ENCODE data around the gene PI4K2B.

The PI4K2B gene

GRCh38 chr4:25258980-25259578, 25.2 kb downstream of the PI4K2B start:
- no peaks in the 10 kb centered on the region for H3K4me1 ChIP-seq (ENCODE audit: control insufficient read depth, insufficient read depth, low read length, poor library complexity, severe bottlenecking)
- H3K9me3 ChIP-seq (ENCODE audit: control insufficient read depth, low read length), result no peaks in the 10 kb centered on the region
- DNase-seq, result no peak
- no peaks in the 10 kb centered on the region for H3K27me3 ChIP-seq (replicated peaks; ENCODE audit: control insufficient read depth, insufficient read depth, low read length, poor library complexity, severe bottlenecking)
- H3K27ac ChIP-seq (ENCODE audit: insufficient read depth, low read length, poor library complexity, severe bottlenecking), result no peak overlapping the region
- peaks cover 38% of the 10 kb centered on the region for H3K36me3 ChIP-seq (ENCODE audit: control insufficient read depth, insufficient read depth, low read length)
- no peak overlapping the region for H3K4me3 ChIP-seq (ENCODE audit: insufficient read depth, low read depth, low read length, poor library complexity, severe bottlenecking)

GRCh38 chr4:25271866-25272265, 38.0 kb downstream of the PI4K2B start:
- no peaks in the 10 kb centered on the region for H3K4me1 ChIP-seq (ENCODE audit: control insufficient read depth, insufficient read depth, low read length, poor library complexity, severe bottlenecking)
- no peak for DNase-seq
- no peaks in the 10 kb centered on the region for H3K27me3 ChIP-seq (replicated peaks; ENCODE audit: control insufficient read depth, insufficient read depth, low read length, poor library complexity, severe bottlenecking)
- H3K9me3 ChIP-seq (ENCODE audit: control insufficient read depth, low read length), result no peaks in the 10 kb centered on the region
- H3K4me3 ChIP-seq (ENCODE audit: insufficient read depth, low read depth, low read length, poor library complexity, severe bottlenecking), result no peak overlapping the region
- H3K36me3 ChIP-seq (ENCODE audit: control insufficient read depth, insufficient read depth, low read length), result peaks cover 23% of the 10 kb centered on the region
- no peak overlapping the region for H3K27ac ChIP-seq (ENCODE audit: insufficient read depth, low read length, poor library complexity, severe bottlenecking)

DNA sequence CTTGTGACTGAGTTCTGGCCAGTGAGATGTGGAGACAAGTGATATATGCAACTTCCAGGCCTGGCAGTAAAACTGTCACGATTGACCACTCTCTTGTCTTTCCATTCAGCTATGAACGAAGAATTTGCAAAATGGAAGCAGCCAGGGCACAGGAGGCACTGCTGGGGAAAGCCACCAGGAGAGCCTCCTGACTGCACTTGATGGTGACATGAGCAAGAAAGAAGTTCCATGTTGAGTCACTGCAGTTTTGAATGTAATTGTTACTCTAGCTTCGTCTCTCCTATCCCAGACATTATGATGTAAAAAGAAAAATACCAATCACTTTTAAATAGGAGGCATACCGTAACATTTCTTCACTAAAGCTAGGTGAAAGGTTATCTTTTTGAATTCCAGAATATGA, 46.4 kb downstream of the PI4K2B start:
- no peaks in the 10 kb centered on the region for H3K9me3 ChIP-seq (ENCODE audit: control insufficient read depth, low read length)
- DNase-seq, result no peak
- H3K36me3 ChIP-seq (ENCODE audit: control insufficient read depth, insufficient read depth, low read length), result peaks cover 4% of the 10 kb centered on the region
- H3K27ac ChIP-seq (ENCODE audit: insufficient read depth, low read length, poor library complexity, severe bottlenecking), result no peak overlapping the region
- no peaks in the 10 kb centered on the region for H3K4me1 ChIP-seq (ENCODE audit: control insufficient read depth, insufficient read depth, low read length, poor library complexity, severe bottlenecking)
- no peaks in the 10 kb centered on the region for H3K27me3 ChIP-seq (replicated peaks; ENCODE audit: control insufficient read depth, insufficient read depth, low read length, poor library complexity, severe bottlenecking)
- no peak overlapping the region for H3K4me3 ChIP-seq (ENCODE audit: insufficient read depth, low read depth, low read length, poor library complexity, severe bottlenecking)

DNA sequence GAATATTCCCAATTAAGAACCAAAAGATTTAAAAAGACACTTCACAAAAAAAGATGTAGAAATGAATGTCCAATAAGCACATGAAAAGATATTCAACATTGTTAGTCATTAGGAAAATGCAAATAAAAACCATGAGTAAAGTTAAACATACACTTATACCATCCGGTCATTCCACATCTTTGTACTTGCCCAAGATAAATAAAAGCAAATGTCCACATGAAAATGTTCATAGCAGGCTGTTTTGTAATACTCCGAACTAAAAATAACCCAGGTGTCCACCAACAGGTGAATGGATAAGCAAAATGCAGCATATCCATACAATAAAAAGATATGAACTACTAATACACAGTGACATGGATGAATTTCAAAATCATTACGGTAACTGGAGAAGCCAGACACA, 50.1 kb downstream of the PI4K2B start:
- H3K4me3 ChIP-seq (ENCODE audit: insufficient read depth, low read depth, low read length, poor library complexity, severe bottlenecking), result no peak overlapping the region
- no peaks in the 10 kb centered on the region for H3K9me3 ChIP-seq (ENCODE audit: control insufficient read depth, low read length)
- no peak overlapping the region for H3K27ac ChIP-seq (ENCODE audit: insufficient read depth, low read length, poor library complexity, severe bottlenecking)
- no peaks in the 10 kb centered on the region for H3K4me1 ChIP-seq (ENCODE audit: control insufficient read depth, insufficient read depth, low read length, poor library complexity, severe bottlenecking)
- DNase-seq, result no peak
- no peaks in the 10 kb centered on the region for H3K27me3 ChIP-seq (replicated peaks; ENCODE audit: control insufficient read depth, insufficient read depth, low read length, poor library complexity, severe bottlenecking)
- peaks cover 4% of the 10 kb centered on the region for H3K36me3 ChIP-seq (ENCODE audit: control insufficient read depth, insufficient read depth, low read length)

DNA sequence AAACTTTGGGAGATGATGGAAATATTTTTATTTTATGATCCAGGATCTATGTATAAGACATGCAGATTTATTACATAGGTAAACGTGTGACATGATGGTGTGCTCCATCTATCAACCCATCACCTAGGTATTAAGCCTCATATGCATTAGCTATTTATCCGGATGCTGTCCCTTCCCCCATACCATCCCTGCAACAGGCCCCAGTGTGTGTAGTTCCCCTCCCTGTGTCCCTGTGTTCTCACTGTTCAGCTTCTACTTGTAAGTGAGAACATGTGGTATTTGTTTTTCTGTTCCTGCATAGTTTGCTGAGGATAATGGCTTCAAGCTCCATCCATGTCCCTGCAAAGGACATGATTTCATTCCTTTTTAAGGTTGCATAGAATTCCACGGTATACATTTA, 50.6 kb downstream of the PI4K2B start:
- H3K27ac ChIP-seq (ENCODE audit: insufficient read depth, low read length, poor library complexity, severe bottlenecking), result no peak overlapping the region
- no peaks in the 10 kb centered on the region for H3K27me3 ChIP-seq (replicated peaks; ENCODE audit: control insufficient read depth, insufficient read depth, low read length, poor library complexity, severe bottlenecking)
- no peaks in the 10 kb centered on the region for H3K9me3 ChIP-seq (ENCODE audit: control insufficient read depth, low read length)
- peaks cover 4% of the 10 kb centered on the region for H3K36me3 ChIP-seq (ENCODE audit: control insufficient read depth, insufficient read depth, low read length)
- no peak overlapping the region for H3K4me3 ChIP-seq (ENCODE audit: insufficient read depth, low read depth, low read length, poor library complexity, severe bottlenecking)
- no peaks in the 10 kb centered on the region for H3K4me1 ChIP-seq (ENCODE audit: control insufficient read depth, insufficient read depth, low read length, poor library complexity, severe bottlenecking)
- no peak for DNase-seq

DNA sequence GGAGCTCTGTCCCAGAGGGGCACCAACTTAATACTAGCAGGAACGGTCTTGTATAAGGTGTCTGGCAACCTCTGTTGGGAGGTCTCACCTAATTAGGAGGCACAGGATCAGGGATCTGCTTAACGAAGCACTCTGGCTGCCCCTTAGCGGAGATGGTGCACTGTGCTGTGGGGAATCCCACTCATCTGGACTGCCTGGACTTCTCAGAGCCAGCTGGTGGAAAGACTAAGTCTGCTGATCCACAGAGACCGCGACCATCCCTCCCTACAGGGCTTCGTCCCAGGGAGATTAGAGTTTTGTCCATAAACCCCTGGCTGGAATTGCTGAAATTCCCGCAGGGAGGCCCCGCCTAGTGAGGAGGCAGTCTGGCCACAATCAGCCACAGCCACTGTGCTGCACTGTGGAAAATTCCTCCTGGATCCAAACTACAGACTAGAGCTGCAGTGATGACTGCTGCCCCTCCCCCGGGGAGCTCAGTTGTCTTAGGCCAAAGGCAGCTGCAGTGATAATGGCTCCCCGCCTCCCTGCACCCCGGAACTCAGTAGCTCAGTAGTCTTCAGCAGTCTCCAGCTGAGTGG, 56.7 kb downstream of the PI4K2B start:
- Histone ChIP-seq H3K27me3 (replicated peaks; ENCODE audit: control insufficient read depth, insufficient read depth, low read length, poor library complexity, severe bottlenecking) (no peaks in the 10 kb centered on the region), H3K36me3 (ENCODE audit: control insufficient read depth, insufficient read depth, low read length) (no peaks in the 10 kb centered on the region), H3K4me3 (ENCODE audit: insufficient read depth, low read depth, low read length, poor library complexity, severe bottlenecking) (no peak overlapping the region), H3K27ac (ENCODE audit: insufficient read depth, low read length, poor library complexity, severe bottlenecking) (no peak overlapping the region), H3K4me1 (ENCODE audit: control insufficient read depth, insufficient read depth, low read length, poor library complexity, severe bottlenecking) (no peaks in the 10 kb centered on the region), H3K9me3 (ENCODE audit: control insufficient read depth, low read length) (no peaks in the 10 kb centered on the region)
- no peak for DNase-seq

GRCh38 chr4:25291158-25291733, 57.4 kb downstream of the PI4K2B start:
- no peaks in the 10 kb centered on the region for H3K36me3 ChIP-seq (ENCODE audit: control insufficient read depth, insufficient read depth, low read length)
- H3K27me3 ChIP-seq (replicated peaks; ENCODE audit: control insufficient read depth, insufficient read depth, low read length, poor library complexity, severe bottlenecking), result no peaks in the 10 kb centered on the region
- no peak overlapping the region for H3K4me3 ChIP-seq (ENCODE audit: insufficient read depth, low read depth, low read length, poor library complexity, severe bottlenecking)
- no peaks in the 10 kb centered on the region for H3K4me1 ChIP-seq (ENCODE audit: control insufficient read depth, insufficient read depth, low read length, poor library complexity, severe bottlenecking)
- H3K9me3 ChIP-seq (ENCODE audit: control insufficient read depth, low read length), result no peaks in the 10 kb centered on the region
- no peak for DNase-seq
- no peak overlapping the region for H3K27ac ChIP-seq (ENCODE audit: insufficient read depth, low read length, poor library complexity, severe bottlenecking)

- H3K9me3 ChIP-seq (ENCODE audit: control insufficient read depth, low read length), result no peaks in the 10 kb centered on the region
- no peaks in the 10 kb centered on the region for H3K27me3 ChIP-seq (replicated peaks; ENCODE audit: control insufficient read depth, insufficient read depth, low read length, poor library complexity, severe bottlenecking)
- H3K4me1 ChIP-seq (ENCODE audit: control insufficient read depth, insufficient read depth, low read length, poor library complexity, severe bottlenecking), result no peaks in the 10 kb centered on the region
- no peak overlapping the region for H3K27ac ChIP-seq (ENCODE audit: insufficient read depth, low read length, poor library complexity, severe bottlenecking)
- no peak overlapping the region for H3K4me3 ChIP-seq (ENCODE audit: insufficient read depth, low read depth, low read length, poor library complexity, severe bottlenecking)
- no peaks in the 10 kb centered on the region for H3K36me3 ChIP-seq (ENCODE audit: control insufficient read depth, insufficient read depth, low read length)
- no peak for DNase-seq
Measured at GRCh38 chr4:25297528-25298242, 63.9 kb downstream of the PI4K2B start.

DNA sequence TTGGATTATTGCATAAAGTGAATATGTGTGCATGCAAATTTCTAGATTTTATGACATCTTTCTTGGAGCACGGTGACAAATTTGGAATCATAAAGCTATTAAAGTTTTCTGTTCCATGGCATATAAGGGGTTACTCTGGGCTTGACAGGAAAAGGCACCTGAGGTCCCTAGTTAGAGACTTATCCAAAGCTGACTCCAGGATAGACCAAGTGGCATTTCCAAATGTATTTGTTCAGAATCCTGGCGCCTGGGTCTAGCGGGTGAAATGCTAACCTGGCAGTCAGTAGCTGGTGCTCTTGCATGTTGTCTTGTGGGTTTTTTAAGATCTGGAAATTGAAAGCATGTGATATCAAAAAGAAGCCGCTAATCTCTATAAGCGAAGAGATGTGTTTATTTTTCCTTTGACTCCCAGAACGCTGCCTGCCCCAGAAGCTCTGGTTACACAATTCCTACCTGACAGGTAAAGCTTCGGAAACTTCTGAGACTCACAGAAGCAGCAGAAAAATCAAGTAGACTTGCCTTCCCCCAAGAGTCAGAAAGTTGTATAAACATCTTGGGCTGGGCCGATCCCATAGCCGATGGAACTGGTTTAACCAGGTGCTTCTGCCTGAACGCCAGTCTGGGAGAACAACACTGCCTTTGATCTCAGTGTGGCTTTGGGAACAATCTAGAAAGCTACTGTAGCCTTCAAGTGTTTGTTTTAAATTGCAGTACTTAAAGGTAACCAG, 65.8 kb downstream of the PI4K2B start:
- no peak for DNase-seq
- no peaks in the 10 kb centered on the region for H3K36me3 ChIP-seq (ENCODE audit: control insufficient read depth, insufficient read depth, low read length)
- H3K4me1 ChIP-seq (ENCODE audit: control insufficient read depth, insufficient read depth, low read length, poor library complexity, severe bottlenecking), result no peaks in the 10 kb centered on the region
- H3K27me3 ChIP-seq (replicated peaks; ENCODE audit: control insufficient read depth, insufficient read depth, low read length, poor library complexity, severe bottlenecking), result no peaks in the 10 kb centered on the region
- no peak overlapping the region for H3K27ac ChIP-seq (ENCODE audit: insufficient read depth, low read length, poor library complexity, severe bottlenecking)
- no peaks in the 10 kb centered on the region for H3K9me3 ChIP-seq (ENCODE audit: control insufficient read depth, low read length)
- no peak overlapping the region for H3K4me3 ChIP-seq (ENCODE audit: insufficient read depth, low read depth, low read length, poor library complexity, severe bottlenecking)
